ENCODE data around the gene CCDC71L. TPM values are rescaled to one million over a fixed set of nuclear protein-coding genes. Genes with fewer than 3 reads are reported as not detected.

The CCDC71L gene
- polyA plus RNA-seq, 1 donor from 2014 or later, result 38.3 TPM

GRCh38 chr7:106623853-106624252 is 37.1 kb downstream of the CCDC71L start:
- H3K4me3 ChIP-seq (ENCODE audit: low read length), result no peak overlapping the region
- H2AFZ ChIP-seq (ENCODE audit: low read depth, low read length), result no peak overlapping the region
- H3F3A ChIP-seq (ENCODE audit: insufficient read depth, low read length, poor library complexity, severe bottlenecking), result no peaks in the 10 kb centered on the region
- H3K9me3 ChIP-seq (ENCODE audit: low read length), result no peaks in the 10 kb centered on the region
- no peak overlapping the region for H3K4me2 ChIP-seq (ENCODE audit: low read length)
- no peaks in the 10 kb centered on the region for H3K27me3 ChIP-seq (ENCODE audit: insufficient read depth, low read depth, low read length)
- H3K36me3 ChIP-seq (ENCODE audit: insufficient read depth, low read length), result no peaks in the 10 kb centered on the region
- TF ChIP-seq RAD21 (conservative IDR thresholded peaks at IDR 0.05) (no peak), TAF1 (IDR thresholded peaks at IDR 0.05; ENCODE audit: low read depth) (no peak), CTCF (IDR thresholded peaks at IDR 0.05; ENCODE audit: poor library complexity, severe bottlenecking) (no peak)
- H3K27ac ChIP-seq (ENCODE audit: low read length), result no peak overlapping the region
- no peaks in the 10 kb centered on the region for H3K9me2 ChIP-seq (ENCODE audit: insufficient read depth, low read length)
- no peaks in the 10 kb centered on the region for H4K20me1 ChIP-seq (ENCODE audit: insufficient read depth)
- H3K79me2 ChIP-seq (replicated peaks; ENCODE audit: insufficient read depth, low read length), result no peaks in the 10 kb centered on the region
- H3K9ac ChIP-seq (ENCODE audit: low read length), result no peak overlapping the region

- Histone ChIP-seq H3K27ac (ENCODE audit: low read length) (no peak overlapping the region), H3K79me2 (replicated peaks; ENCODE audit: insufficient read depth, low read length) (no peaks in the 10 kb centered on the region), H3K36me3 (ENCODE audit: insufficient read depth, low read length) (no peaks in the 10 kb centered on the region), H2AFZ (ENCODE audit: low read depth, low read length) (no peak overlapping the region), H3K9me2 (ENCODE audit: insufficient read depth, low read length) (no peaks in the 10 kb centered on the region), H3K9ac (ENCODE audit: low read length) (no peak overlapping the region), H4K20me1 (ENCODE audit: insufficient read depth) (no peaks in the 10 kb centered on the region), H3K9me3 (ENCODE audit: low read length) (no peaks in the 10 kb centered on the region), H3K27me3 (ENCODE audit: insufficient read depth, low read depth, low read length) (no peaks in the 10 kb centered on the region), H3F3A (ENCODE audit: insufficient read depth, low read length, poor library complexity, severe bottlenecking) (no peaks in the 10 kb centered on the region), H3K4me3 (ENCODE audit: low read length) (no peak overlapping the region), H3K4me2 (ENCODE audit: low read length) (no peak overlapping the region)
- TF ChIP-seq RAD21 (conservative IDR thresholded peaks at IDR 0.05), result no peak
- TF ChIP-seq POLR2AphosphoS5 (IDR thresholded peaks at IDR 0.05), result no peak
- TF ChIP-seq EP300 (conservative IDR thresholded peaks at IDR 0.05; ENCODE audit: poor library complexity, severe bottlenecking), result no peak
- TF ChIP-seq CTCF (IDR thresholded peaks at IDR 0.05; ENCODE audit: poor library complexity, severe bottlenecking), result no peak
- TF ChIP-seq REST (IDR thresholded peaks at IDR 0.05; ENCODE audit: borderline replicate concordance), result no peak
- no peak for TF ChIP-seq TAF1 (IDR thresholded peaks at IDR 0.05; ENCODE audit: low read depth)
- no peak for TF ChIP-seq EZH2 (IDR thresholded peaks at IDR 0.05; ENCODE audit: borderline replicate concordance, insufficient read depth, low read length, poor library complexity, severe bottlenecking)
- TF ChIP-seq SMC3 (conservative IDR thresholded peaks at IDR 0.05; ENCODE audit: poor library complexity), result no peak
- TF ChIP-seq MXI1 (conservative IDR thresholded peaks at IDR 0.05; ENCODE audit: poor library complexity, severe bottlenecking), result no peak
Measured at GRCh38 chr7:106623315-106623660, 37.7 kb downstream of the CCDC71L start.
